ENCODE data around the gene IL25.

GRCh38 chr14:23405096-23405495, 32.5 kb downstream of the IL25 start:
- no peak for TF ChIP-seq EZH2 (IDR thresholded peaks at IDR 0.05; ENCODE audit: borderline replicate concordance, low read depth, low read length, severe bottlenecking)
- no peak for TF ChIP-seq CTCF (IDR thresholded peaks at IDR 0.05; ENCODE audit: borderline replicate concordance, extremely low read depth, low read length, poor library complexity, severe bottlenecking)
